ENCODE data around the gene ZNF423. TPM values are rescaled to one million over a fixed set of nuclear protein-coding genes. Genes with fewer than 3 reads are reported as not detected.

Gene ZNF423
- total RNA-seq, 1 experiment from 2014 or later = 0.49 TPM

DNA sequence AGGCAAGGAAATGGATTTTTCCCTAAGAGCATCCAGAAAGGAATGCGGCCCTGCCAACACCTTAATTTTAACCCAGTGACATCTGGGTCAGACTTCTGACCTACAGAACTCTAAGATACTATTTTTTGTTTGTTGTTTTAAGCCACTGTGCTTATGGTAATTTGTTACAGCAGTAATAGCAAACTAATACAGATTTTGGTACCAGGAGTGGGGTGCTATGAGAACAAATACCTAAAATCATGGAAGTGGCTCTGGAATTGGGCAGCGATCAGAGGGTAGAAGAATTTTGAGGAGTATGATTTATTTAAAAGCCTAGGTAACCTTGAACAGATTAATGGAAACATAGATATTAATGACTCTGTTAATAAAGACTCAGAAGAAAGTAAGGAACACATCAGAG, 208.2 kb downstream of the ZNF423 start:
- in situ Hi-C loops (cut with HindIII; ENCODE audit: low pct_unique_long_range_greater_than_20kb, low sequenced_read_pairs) = no loop called here
- CTCF ChIA-PET = no interaction called here
- BruUV-seq (replicated peaks) = no TSS peak

DNA sequence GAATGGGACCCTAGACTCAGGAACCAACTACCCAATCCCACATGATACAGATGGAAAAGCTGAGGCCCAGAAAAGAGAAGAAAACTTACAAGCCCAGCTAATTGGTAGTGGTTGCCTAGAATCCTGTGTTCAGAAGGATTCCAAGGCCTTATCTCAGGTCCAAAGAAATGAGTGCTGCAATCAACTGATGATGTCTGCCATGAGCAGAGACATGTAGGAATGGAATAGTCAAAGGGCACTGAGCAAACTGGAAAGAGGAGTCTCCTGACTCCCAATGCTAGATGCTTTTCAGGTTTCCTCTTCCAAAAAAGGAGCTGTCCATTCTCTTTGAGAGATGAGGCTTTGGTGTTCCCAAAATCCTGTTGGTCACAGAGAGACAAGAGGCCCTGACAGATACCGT, 210.6 kb downstream of the ZNF423 start:
- H3K4me1 ChIP-seq (ENCODE audit: control insufficient read depth, insufficient read depth, low read length) = no peaks in the 10 kb centered on the region
- H3K9me3 ChIP-seq (ENCODE audit: control insufficient read depth, insufficient read depth, low read depth, low read length) = no peaks in the 10 kb centered on the region; the same call in 1 of the 2 replicates
- ATAC-seq = no peak
- TF ChIP-seq TCF7L2 (IDR thresholded peaks at IDR 0.05; ENCODE audit: low read depth, low read length) (no peak), SIN3A (IDR thresholded peaks at IDR 0.05; ENCODE audit: borderline replicate concordance, insufficient read depth, low read depth, low read length) (no peak), POLR2AphosphoS5 (IDR thresholded peaks at IDR 0.05; ENCODE audit: low read depth, low read length) (no peak)
- TF ChIP-seq, protein P1, sequence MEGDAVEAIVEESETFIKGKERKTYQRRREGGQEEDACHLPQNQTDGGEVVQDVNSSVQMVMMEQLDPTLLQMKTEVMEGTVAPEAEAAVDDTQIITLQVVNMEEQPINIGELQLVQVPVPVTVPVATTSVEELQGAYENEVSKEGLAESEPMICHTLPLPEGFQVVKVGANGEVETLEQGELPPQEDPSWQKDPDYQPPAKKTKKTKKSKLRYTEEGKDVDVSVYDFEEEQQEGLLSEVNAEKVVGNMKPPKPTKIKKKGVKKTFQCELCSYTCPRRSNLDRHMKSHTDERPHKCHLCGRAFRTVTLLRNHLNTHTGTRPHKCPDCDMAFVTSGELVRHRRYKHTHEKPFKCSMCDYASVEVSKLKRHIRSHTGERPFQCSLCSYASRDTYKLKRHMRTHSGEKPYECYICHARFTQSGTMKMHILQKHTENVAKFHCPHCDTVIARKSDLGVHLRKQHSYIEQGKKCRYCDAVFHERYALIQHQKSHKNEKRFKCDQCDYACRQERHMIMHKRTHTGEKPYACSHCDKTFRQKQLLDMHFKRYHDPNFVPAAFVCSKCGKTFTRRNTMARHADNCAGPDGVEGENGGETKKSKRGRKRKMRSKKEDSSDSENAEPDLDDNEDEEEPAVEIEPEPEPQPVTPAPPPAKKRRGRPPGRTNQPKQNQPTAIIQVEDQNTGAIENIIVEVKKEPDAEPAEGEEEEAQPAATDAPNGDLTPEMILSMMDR (IDR thresholded peaks at IDR 0.05) = no peak
- TF ChIP-seq, protein P2, sequence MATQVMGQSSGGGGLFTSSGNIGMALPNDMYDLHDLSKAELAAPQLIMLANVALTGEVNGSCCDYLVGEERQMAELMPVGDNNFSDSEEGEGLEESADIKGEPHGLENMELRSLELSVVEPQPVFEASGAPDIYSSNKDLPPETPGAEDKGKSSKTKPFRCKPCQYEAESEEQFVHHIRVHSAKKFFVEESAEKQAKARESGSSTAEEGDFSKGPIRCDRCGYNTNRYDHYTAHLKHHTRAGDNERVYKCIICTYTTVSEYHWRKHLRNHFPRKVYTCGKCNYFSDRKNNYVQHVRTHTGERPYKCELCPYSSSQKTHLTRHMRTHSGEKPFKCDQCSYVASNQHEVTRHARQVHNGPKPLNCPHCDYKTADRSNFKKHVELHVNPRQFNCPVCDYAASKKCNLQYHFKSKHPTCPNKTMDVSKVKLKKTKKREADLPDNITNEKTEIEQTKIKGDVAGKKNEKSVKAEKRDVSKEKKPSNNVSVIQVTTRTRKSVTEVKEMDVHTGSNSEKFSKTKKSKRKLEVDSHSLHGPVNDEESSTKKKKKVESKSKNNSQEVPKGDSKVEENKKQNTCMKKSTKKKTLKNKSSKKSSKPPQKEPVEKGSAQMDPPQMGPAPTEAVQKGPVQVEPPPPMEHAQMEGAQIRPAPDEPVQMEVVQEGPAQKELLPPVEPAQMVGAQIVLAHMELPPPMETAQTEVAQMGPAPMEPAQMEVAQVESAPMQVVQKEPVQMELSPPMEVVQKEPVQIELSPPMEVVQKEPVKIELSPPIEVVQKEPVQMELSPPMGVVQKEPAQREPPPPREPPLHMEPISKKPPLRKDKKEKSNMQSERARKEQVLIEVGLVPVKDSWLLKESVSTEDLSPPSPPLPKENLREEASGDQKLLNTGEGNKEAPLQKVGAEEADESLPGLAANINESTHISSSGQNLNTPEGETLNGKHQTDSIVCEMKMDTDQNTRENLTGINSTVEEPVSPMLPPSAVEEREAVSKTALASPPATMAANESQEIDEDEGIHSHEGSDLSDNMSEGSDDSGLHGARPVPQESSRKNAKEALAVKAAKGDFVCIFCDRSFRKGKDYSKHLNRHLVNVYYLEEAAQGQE (IDR thresholded peaks at IDR 0.05; ENCODE audit: insufficient read depth in 1 of 2, low read depth in 2 of 2, low read length in 1 of 2) = no peak
- H3K4me3 ChIP-seq (ENCODE audit: low read depth in 2 of 2, low read length in 2 of 2) = no peak overlapping the region
- in situ Hi-C loops (cut with HindIII; ENCODE audit: low pct_unique_long_range_greater_than_20kb, low sequenced_read_pairs) = no loop called here
- no peaks in the 10 kb centered on the region for H3K36me3 ChIP-seq (ENCODE audit: control insufficient read depth, insufficient read depth, low read length)
- H3K27me3 ChIP-seq (ENCODE audit: control insufficient read depth, insufficient read depth, low read length) = no peaks in the 10 kb centered on the region
- H3K27ac ChIP-seq (ENCODE audit: low read length) = no peak overlapping the region
- intact Hi-C loops (cut with micrococcal nuclease; ENCODE audit: unreplicated experiment) = no loop called here
- ChIA-PET CTCF (no interaction called here), POLR2A (no interaction called here)
- no TSS peak for BruUV-seq (replicated peaks)
- DNase-seq (ENCODE audit: low read depth, low spot score) = no peak

More for the DNA sequence above, 208.2 kb downstream of the ZNF423 start:
- no peak overlapping the region for H3K4me3 ChIP-seq (ENCODE audit: low read depth in 2 of 2, low read length in 2 of 2)
- TF ChIP-seq, protein P2 (IDR thresholded peaks at IDR 0.05; ENCODE audit: insufficient read depth in 1 of 2, low read depth in 2 of 2, low read length in 1 of 2) = no peak
- TF ChIP-seq, protein P1 (IDR thresholded peaks at IDR 0.05) = no peak
- no peak for TF ChIP-seq POLR2AphosphoS5 (IDR thresholded peaks at IDR 0.05; ENCODE audit: low read depth, low read length)
- no peak for TF ChIP-seq SIN3A (IDR thresholded peaks at IDR 0.05; ENCODE audit: borderline replicate concordance, insufficient read depth, low read depth, low read length)
- no peak for TF ChIP-seq TCF7L2 (IDR thresholded peaks at IDR 0.05; ENCODE audit: low read depth, low read length)
- no peak overlapping the region for H3K27ac ChIP-seq (ENCODE audit: low read length)
- ATAC-seq (no peak), DNase-seq (ENCODE audit: low read depth, low spot score) (no peak)
- no peaks in the 10 kb centered on the region for H3K36me3 ChIP-seq (ENCODE audit: control insufficient read depth, insufficient read depth, low read length)
- no peaks in the 10 kb centered on the region for H3K27me3 ChIP-seq (ENCODE audit: control insufficient read depth, insufficient read depth, low read length)
- H3K9me3 ChIP-seq (ENCODE audit: control insufficient read depth, insufficient read depth, low read depth, low read length) = no peaks in the 10 kb centered on the region; the same call in 1 of the 2 replicates
- no peaks in the 10 kb centered on the region for H3K4me1 ChIP-seq (ENCODE audit: control insufficient read depth, insufficient read depth, low read length)
- POLR2A ChIA-PET = no interaction called here
- intact Hi-C loops (cut with micrococcal nuclease; ENCODE audit: unreplicated experiment) = no loop called here
